Activated naive CD4-positive, alpha-beta T cell treated with anti-CD3 and anti-CD28 coated beads for 36 hours (primary cell): Measurements from ENCODE around the gene TOM1L2. TPM values are rescaled to one million over a fixed set of nuclear protein-coding genes. Genes with fewer than 3 reads are reported as not detected.

Source experiments
- CTCF ChIA-PET: fragments of 350-600 bp; sonication (Branson Sonifier 250); formaldehyde crosslinking; loops from one replicate; lab custom pipeline; 2021; ENCODE audit warnings: antibody characterized with exemption; lab: Charles Lee
- DNase-seq: peaks from one replicate; pipeline ENCODE4 v3.0.0-alpha.2; 2020
- H3K27ac Mint-ChIP-seq: one replicate; pipeline ENCODE4 v1.8.0; 2021; ENCODE audit warnings: mild to moderate bottlenecking, mixed read lengths
- H3K27me3 Mint-ChIP-seq: one replicate; pipeline ENCODE4 v1.8.0; 2021; ENCODE audit warnings: low read depth, mixed read lengths
- H3K36me3 Mint-ChIP-seq: one replicate; pipeline ENCODE4 v1.8.0; 2021; ENCODE audit warnings: low read depth, mixed read lengths
- H3K4me1 Mint-ChIP-seq: one replicate; pipeline ENCODE4 v1.8.0; 2021; ENCODE audit warnings: low read depth, mixed read lengths
- H3K4me3 Mint-ChIP-seq: one replicate; pipeline ENCODE4 v1.8.0; 2021; ENCODE audit warnings: mild to moderate bottlenecking, moderate library complexity, mixed read lengths
- H3K9me3 Mint-ChIP-seq: one replicate; pipeline ENCODE4 v1.8.0; 2021; ENCODE audit warnings: mixed read lengths
- intact Hi-C: fragments of 100-400 bp; cut with micrococcal nuclease; formaldehyde crosslinking; loops from one replicate; pipeline ENCODE4 v1.15.1; 2023
- total RNA-seq, 2 experiments: library from RNA; stranded (reverse); gene quantifications; one replicate each; pipeline ENCODE4 v1.2.3, GENCODE V29; 2021

The TOM1L2 gene
- total RNA-seq, 2 experiments from 2014 or later, result 9.8 to 9.9 TPM

- intact Hi-C loops, result no loop called here
- CTCF ChIA-PET, result interaction anchor here (0.5 to 1.4 kb wide), 5 partner anchors 8 to 572 kb away, joined by 3 to 4 read pairs (median 3); no protein-coding TSS in a partner anchor
- Mint-ChIP-seq H3K36me3 (no peaks in the 10 kb centered on the region), H3K27me3 (no peaks in the 10 kb centered on the region), H3K4me1 (peaks cover 4% of the 10 kb centered on the region), H3K9me3 (no peaks in the 10 kb centered on the region), H3K4me3 (no peak overlapping the region), H3K27ac (no peak overlapping the region)
- DNase-seq, result no peak
These were observed 45.3 kb downstream of the TOM1L2 start for GRCh38 chr17:17926840-17927449.

- Mint-ChIP-seq H3K27me3 (no peaks in the 10 kb centered on the region), H3K4me3 (no peak overlapping the region), H3K27ac (no peak overlapping the region), H3K9me3 (no peaks in the 10 kb centered on the region), H3K4me1 (peaks cover 7% of the 10 kb centered on the region), H3K36me3 (no peaks in the 10 kb centered on the region)
- DNase-seq, result no peak
- intact Hi-C loops, result no loop called here
- CTCF ChIA-PET, result interaction anchor here (0.5 to 0.9 kb wide), 4 partner anchors 11 to 571 kb away, joined by 3 to 8 read pairs (median 4); no protein-coding TSS in a partner anchor
These were observed 46.2 kb downstream of the TOM1L2 start for GRCh38 chr17:17926036-17926435.

DNA sequence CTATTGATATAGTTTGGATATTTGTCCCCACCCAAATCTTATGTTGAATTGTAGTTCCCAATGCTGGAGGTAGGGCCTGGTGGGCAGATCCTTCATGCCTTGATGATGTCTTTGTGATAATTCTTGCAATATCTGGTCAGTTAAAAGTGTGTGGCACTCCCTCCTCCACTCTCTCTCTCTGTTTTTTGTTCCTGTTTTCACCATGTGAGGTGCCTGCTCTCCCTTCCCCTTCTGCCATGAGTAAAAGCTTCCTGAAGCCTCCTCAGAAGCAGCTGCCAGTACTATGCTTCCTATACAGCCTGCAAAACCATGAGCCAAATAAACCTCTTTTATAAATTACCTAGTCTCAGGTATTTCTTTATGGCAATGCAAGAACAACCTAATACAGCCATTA is 47.3 kb downstream of the TOM1L2 start:
- no peak for DNase-seq
- intact Hi-C loops, result no loop called here
- H3K27me3 Mint-ChIP-seq, result no peaks in the 10 kb centered on the region
- no peaks in the 10 kb centered on the region for H3K36me3 Mint-ChIP-seq
- H3K27ac Mint-ChIP-seq, result no peak overlapping the region
- CTCF ChIA-PET, result interaction anchor here (1.4 kb wide), 1 partner anchor 68 kb away, joined by 4 read pairs; no protein-coding TSS in a partner anchor
- H3K4me3 Mint-ChIP-seq, result no peak overlapping the region
- H3K4me1 Mint-ChIP-seq, result peaks cover 10% of the 10 kb centered on the region
- no peaks in the 10 kb centered on the region for H3K9me3 Mint-ChIP-seq

DNA sequence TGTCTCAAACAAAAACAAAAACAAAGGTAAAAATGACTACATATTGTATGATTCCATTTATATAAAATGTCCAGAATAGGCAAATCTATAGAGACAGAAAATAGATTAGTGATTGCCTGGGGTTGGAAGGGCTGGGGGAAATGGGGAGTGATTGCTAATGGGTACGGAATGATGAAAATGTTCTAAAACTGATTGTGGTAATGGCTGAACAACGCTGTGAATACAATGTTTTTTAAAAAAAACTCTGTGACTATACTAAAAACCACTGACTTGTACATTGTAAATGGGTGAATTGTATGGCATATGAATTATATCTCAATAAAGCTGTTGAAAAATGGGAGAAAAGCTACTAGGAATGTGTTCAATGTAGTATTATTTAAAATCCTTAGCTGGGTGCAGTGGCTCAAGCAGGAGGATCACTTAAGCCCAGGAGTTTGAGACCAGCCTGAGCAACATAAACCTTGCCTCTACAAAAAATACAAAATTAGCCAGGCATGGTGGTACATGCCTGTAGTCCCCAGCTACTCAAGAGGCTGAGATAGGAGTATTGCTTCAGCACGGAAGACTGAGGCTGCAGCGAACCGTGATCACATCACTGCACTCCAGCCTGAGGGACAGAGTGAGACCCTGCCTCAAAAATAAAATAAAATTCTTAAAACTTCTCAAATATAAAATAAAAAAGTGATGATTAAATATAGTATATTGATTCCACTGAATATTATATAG is 47.9 kb downstream of the TOM1L2 start:
- Mint-ChIP-seq H3K9me3 (no peaks in the 10 kb centered on the region), H3K4me1 (peaks cover 12% of the 10 kb centered on the region), H3K27me3 (no peaks in the 10 kb centered on the region), H3K36me3 (no peaks in the 10 kb centered on the region), H3K27ac (no peak overlapping the region), H3K4me3 (no peak overlapping the region)
- CTCF ChIA-PET, result interaction anchor here (1.4 kb wide), 1 partner anchor 67 kb away, joined by 4 read pairs; no protein-coding TSS in a partner anchor
- intact Hi-C loops, result no loop called here
- DNase-seq, result no peak

DNA sequence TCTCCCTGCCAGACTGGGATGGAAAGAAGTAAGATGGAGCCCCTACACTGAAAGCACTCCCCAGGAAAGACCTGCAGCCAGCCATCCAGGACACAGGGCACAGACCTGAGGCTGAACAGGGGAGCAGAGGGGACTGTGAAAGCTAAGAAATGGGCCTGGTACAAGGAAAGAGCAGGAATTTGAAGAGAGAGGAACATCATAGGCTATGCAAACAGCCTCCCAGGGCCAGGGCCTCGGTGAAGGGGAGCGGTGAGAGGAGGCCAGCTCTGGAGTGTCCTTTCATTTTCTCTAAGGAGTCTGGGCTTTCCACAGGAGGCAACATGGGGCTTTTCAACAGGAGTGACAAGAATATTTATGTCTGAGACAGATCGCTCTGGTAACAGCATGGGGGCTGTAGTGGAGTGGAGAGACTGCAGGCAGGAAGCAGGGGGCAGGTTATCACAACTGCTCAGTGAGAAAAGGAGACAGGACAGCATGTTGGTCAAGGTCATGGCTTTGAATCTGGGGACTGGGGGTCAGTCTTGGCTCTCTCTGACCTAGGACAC is 50.1 kb downstream of the TOM1L2 start:
- no peak overlapping the region for H3K4me3 Mint-ChIP-seq
- CTCF ChIA-PET, result interaction anchor here (1.0 to 1.5 kb wide), 3 partner anchors 13 to 111 kb away, joined by 3 to 4 read pairs (median 3); no protein-coding TSS in a partner anchor
- intact Hi-C loops, result no loop called here
- H3K27me3 Mint-ChIP-seq, result no peaks in the 10 kb centered on the region
- no peaks in the 10 kb centered on the region for H3K36me3 Mint-ChIP-seq
- H3K27ac Mint-ChIP-seq, result no peak overlapping the region
- H3K4me1 Mint-ChIP-seq, result peaks cover 14% of the 10 kb centered on the region
- no peaks in the 10 kb centered on the region for H3K9me3 Mint-ChIP-seq
- DNase-seq, result no peak

DNA sequence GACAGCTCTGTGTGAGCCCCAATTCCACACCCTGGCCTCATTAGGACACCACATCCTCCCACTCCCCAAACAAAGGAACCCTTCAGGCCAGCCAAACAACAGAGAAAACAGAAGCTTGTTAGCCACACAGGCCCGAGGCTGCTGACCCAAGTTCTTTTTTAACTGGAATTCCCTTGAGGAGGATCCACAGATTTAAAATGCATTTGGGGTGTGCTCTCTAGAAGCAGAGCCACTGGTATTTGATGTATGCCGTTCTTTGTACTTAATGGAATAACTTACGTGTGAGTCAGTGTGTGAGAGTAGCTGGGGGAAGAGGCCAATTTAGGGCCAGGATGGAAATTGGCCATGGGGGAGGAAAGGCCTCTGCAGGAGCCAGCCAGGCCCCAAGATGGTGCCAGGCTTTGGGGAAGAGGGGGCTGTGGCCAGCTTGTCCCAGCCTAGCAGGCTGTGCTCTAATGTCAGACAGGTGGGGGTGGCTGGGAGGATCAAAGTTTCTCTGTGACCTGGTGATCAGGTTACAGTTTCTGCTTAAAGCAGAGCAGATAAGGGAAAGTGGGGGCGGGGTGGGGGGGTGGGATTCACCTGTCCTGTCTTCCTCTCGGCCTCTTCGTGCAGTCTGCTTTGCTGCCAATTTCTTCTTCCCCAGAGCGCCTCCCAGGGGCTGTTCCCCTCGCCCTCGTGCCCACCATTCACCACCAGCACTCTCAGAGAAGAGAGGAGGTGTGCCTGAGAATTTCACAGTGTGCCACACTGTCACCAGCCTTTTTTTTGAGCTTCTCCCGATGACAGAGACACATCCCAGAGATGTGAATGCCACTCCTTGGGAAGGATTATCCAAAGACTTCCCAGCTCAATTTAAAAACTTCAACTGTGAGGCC is 50.8 kb downstream of the TOM1L2 start:
- peaks cover 14% of the 10 kb centered on the region for H3K4me1 Mint-ChIP-seq
- CTCF ChIA-PET, result interaction anchor here (0.6 to 1.5 kb wide), 4 partner anchors 13 to 383 kb away, joined by 3 to 4 read pairs (median 3); no protein-coding TSS in a partner anchor
- no peak for DNase-seq
- no peak overlapping the region for H3K27ac Mint-ChIP-seq
- no peaks in the 10 kb centered on the region for H3K36me3 Mint-ChIP-seq
- intact Hi-C loops, result no loop called here
- H3K27me3 Mint-ChIP-seq, result no peaks in the 10 kb centered on the region
- no peak overlapping the region for H3K4me3 Mint-ChIP-seq
- no peaks in the 10 kb centered on the region for H3K9me3 Mint-ChIP-seq

DNA sequence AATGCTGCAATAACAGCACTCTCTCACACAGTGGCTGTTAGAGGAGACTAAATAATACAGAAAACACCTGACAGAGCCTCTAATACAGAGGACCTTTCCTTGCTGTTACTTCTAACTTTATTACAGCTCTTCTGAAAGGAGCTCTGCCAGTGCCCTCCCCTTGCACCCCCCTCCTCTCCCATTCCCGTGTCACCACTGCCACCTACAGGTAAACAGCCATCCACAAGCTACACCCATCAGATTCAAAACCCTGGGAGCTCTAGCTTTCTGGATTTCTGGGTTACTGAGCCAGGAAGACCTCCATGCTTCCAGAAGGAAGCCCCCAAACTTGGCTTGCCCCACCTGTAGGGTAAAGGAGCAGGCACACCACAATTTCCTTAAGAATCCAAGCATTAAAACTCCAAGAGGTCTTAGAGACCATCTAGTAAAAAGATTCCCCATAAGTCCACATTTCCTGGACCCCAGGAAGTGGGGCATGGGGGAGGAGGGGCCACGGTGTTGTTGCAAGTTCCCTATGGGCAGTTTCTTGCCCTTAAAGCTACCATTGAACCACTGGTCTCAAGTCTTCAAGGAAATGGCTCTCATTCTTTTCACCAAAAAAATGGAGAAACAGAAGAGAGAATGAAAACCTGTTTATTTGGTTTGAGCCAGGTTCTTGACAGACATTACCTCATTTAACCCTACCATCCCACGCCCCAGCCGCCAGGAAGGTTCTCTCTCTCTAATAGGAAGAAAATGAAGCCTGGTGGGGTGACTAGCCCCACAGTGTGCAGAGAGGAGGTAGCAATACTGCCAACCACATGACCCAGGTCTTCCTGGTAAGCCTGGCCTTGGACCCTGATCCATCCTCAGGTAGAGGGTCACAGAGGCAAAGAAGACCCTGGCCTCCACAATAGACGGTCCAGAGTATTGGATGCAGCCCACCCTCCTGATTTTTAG is 52.8 kb downstream of the TOM1L2 start:
- intact Hi-C loops, result loop anchor here (1.0 to 2.0 kb wide), 5 partner anchors 28 to 239 kb away; partner anchors contain the start of genes DRC3, RAI1 and TOM1L2
- Mint-ChIP-seq H3K4me3 (no peak overlapping the region), H3K9me3 (no peaks in the 10 kb centered on the region), H3K4me1 (peaks cover 16% of the 10 kb centered on the region), H3K27ac (no peak overlapping the region), H3K27me3 (no peaks in the 10 kb centered on the region), H3K36me3 (no peaks in the 10 kb centered on the region)
- CTCF ChIA-PET, result interaction anchor here (0.6 to 2.2 kb wide), 45 partner anchors 8 to 565 kb away, joined by 3 to 20 read pairs (median 4); partner anchors contain the start of genes DRC3, RAI1, RASD1 and TOM1L2
- DNase-seq, result peak; percentile 82

- CTCF ChIA-PET, result interaction anchor here (0.6 to 1.2 kb wide), 3 partner anchors 9 to 354 kb away, joined by 3 read pairs; no protein-coding TSS in a partner anchor
- no peak for DNase-seq
- H3K9me3 Mint-ChIP-seq, result no peaks in the 10 kb centered on the region
- no peak overlapping the region for H3K27ac Mint-ChIP-seq
- no peaks in the 10 kb centered on the region for H3K36me3 Mint-ChIP-seq
- H3K4me1 Mint-ChIP-seq, result peaks cover 22% of the 10 kb centered on the region
- H3K27me3 Mint-ChIP-seq, result no peaks in the 10 kb centered on the region
- H3K4me3 Mint-ChIP-seq, result no peak overlapping the region
- intact Hi-C loops, result no loop called here
These were observed 54.8 kb downstream of the TOM1L2 start for GRCh38 chr17:17917394-17917793.

DNA sequence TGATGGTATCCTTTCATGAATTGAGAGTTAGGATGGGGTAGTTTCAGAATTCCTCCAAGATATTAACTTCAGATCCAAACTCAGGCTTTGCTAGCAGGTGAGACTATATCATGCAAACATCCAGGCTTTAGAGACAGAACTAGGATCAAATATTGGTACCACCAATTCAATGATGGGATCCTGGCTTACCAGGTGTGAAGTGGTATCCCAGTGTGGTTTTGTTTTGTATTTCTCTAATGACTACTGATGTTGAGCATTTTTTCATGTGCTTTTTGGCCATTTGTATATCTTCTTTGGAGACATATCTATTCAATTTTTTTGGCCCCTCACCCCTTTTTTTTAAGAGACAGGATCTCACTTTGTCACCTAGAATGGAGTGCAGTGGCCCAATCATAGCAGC is 57.0 kb downstream of the TOM1L2 start:
- Mint-ChIP-seq H3K27me3 (no peaks in the 10 kb centered on the region), H3K4me1 (peaks cover 12% of the 10 kb centered on the region), H3K9me3 (no peaks in the 10 kb centered on the region), H3K27ac (no peak overlapping the region), H3K36me3 (no peaks in the 10 kb centered on the region), H3K4me3 (no peak overlapping the region)
- CTCF ChIA-PET, result interaction anchor here (0.8 to 1.1 kb wide), 3 partner anchors 10 to 236 kb away, joined by 3 to 8 read pairs (median 4); no protein-coding TSS in a partner anchor
- DNase-seq, result no peak
- intact Hi-C loops, result no loop called here

DNA sequence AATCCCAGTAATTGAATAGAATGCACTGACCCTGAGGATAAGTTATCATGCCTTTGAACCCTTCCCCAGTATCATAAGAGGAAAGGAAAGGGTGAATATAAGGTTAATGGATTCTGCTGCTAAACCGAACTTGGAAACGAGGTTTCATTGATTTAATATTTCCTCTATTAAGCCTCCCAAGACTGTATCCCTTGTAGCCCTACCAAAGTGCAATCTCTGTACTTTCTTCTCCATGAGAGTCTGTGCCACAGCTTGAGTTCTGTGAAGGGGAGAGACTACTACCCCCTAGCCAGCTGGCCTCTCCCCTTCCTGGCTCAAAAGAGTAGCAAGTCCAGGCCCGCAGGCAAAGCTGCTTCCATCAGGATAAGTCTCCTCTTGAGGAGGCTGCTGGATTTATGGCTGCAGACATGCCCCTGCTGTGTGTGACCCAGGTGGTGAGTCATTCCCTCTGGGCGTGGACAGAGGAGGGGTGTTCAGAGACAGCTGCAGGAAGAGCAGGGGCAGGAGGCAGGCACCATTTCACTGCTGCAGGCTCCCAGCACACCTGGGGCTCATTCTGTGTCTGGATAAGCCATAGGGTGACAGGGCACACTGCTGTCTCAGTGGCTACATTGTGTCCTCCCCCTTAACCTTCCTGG is 58.4 kb downstream of the TOM1L2 start:
- Mint-ChIP-seq H3K36me3 (no peaks in the 10 kb centered on the region), H3K27me3 (no peaks in the 10 kb centered on the region), H3K4me1 (peaks cover 8% of the 10 kb centered on the region), H3K27ac (no peak overlapping the region), H3K4me3 (no peak overlapping the region), H3K9me3 (no peaks in the 10 kb centered on the region)
- peak; percentile 67 for DNase-seq
- CTCF ChIA-PET, result no interaction called here
- intact Hi-C loops, result no loop called here
